ENCODE measurements around the gene SIGLEC15. TPM values are rescaled to one million over a fixed set of nuclear protein-coding genes. Genes with fewer than 3 reads are reported as not detected.

Gene SIGLEC15
- total RNA-seq, 1 experiment from 2014 or later, result 0.28 TPM

GRCh38 chr18:45880876-45881558, 55.5 kb downstream of the SIGLEC15 start:
- no TSS peak for BruUV-seq (replicated peaks)
- H3K36me3 Mint-ChIP-seq (ENCODE audit: insufficient read depth, unreplicated experiment), result peaks cover 17% of the 10 kb centered on the region
- H3K27ac Mint-ChIP-seq (ENCODE audit: unreplicated experiment), result no peak overlapping the region
- intact Hi-C loops (cut with micrococcal nuclease; ENCODE audit: unreplicated experiment), result loop anchor here (1.0 kb wide), 2 partner anchors 190 to 216 kb away; no protein-coding TSS in a partner anchor
- no peak for TF ChIP-seq CTCF (IDR thresholded peaks at IDR 0.05; ENCODE audit: unreplicated experiment)
- no peak overlapping the region for H3K4me3 Mint-ChIP-seq (ENCODE audit: low read depth, unreplicated experiment)
- H3K27me3 Mint-ChIP-seq (ENCODE audit: unreplicated experiment), result no peaks in the 10 kb centered on the region
- DNase-seq, result no peak
- H3K9me3 Mint-ChIP-seq (ENCODE audit: low read depth, unreplicated experiment), result no peaks in the 10 kb centered on the region
- peaks cover 11% of the 10 kb centered on the region for H3K4me1 Mint-ChIP-seq (ENCODE audit: low read depth, unreplicated experiment)
- CTCF ChIA-PET, result interaction anchor here (0.5 to 2.0 kb wide), 4 partner anchors 13 to 215 kb away, joined by 3 to 10 read pairs (median 7); no protein-coding TSS in a partner anchor

GRCh38 chr18:45887585-45887984, 62.1 kb downstream of the SIGLEC15 start:
- Mint-ChIP-seq H3K9me3 (ENCODE audit: low read depth, unreplicated experiment) (no peaks in the 10 kb centered on the region), H3K4me3 (ENCODE audit: low read depth, unreplicated experiment) (no peak overlapping the region), H3K27me3 (ENCODE audit: unreplicated experiment) (no peaks in the 10 kb centered on the region), H3K4me1 (ENCODE audit: low read depth, unreplicated experiment) (no peaks in the 10 kb centered on the region), H3K36me3 (ENCODE audit: insufficient read depth, unreplicated experiment) (peaks cover 11% of the 10 kb centered on the region), H3K27ac (ENCODE audit: unreplicated experiment) (no peak overlapping the region)
- no peak for TF ChIP-seq CTCF (IDR thresholded peaks at IDR 0.05; ENCODE audit: unreplicated experiment)
- no TSS peak for BruUV-seq (replicated peaks)
- intact Hi-C loops (cut with micrococcal nuclease; ENCODE audit: unreplicated experiment), result no loop called here
- CTCF ChIA-PET, result no interaction called here
- DNase-seq, result no peak

GRCh38 chr18:45889419-45890064, 64.1 kb downstream of the SIGLEC15 start:
- H3K27me3 Mint-ChIP-seq (ENCODE audit: unreplicated experiment), result no peaks in the 10 kb centered on the region
- H3K27ac Mint-ChIP-seq (ENCODE audit: unreplicated experiment), result no peak overlapping the region
- no TSS peak for BruUV-seq (replicated peaks)
- no peak for TF ChIP-seq CTCF (IDR thresholded peaks at IDR 0.05; ENCODE audit: unreplicated experiment)
- H3K9me3 Mint-ChIP-seq (ENCODE audit: low read depth, unreplicated experiment), result no peaks in the 10 kb centered on the region
- intact Hi-C loops (cut with micrococcal nuclease; ENCODE audit: unreplicated experiment), result no loop called here
- DNase-seq, result no peak
- H3K4me1 Mint-ChIP-seq (ENCODE audit: low read depth, unreplicated experiment), result no peaks in the 10 kb centered on the region
- CTCF ChIA-PET, result no interaction called here
- peaks cover 4% of the 10 kb centered on the region for H3K36me3 Mint-ChIP-seq (ENCODE audit: insufficient read depth, unreplicated experiment)
- no peak overlapping the region for H3K4me3 Mint-ChIP-seq (ENCODE audit: low read depth, unreplicated experiment)

- intact Hi-C loops (cut with micrococcal nuclease; ENCODE audit: unreplicated experiment), result no loop called here
- CTCF ChIA-PET, result interaction anchor here (0.6 kb wide), 2 partner anchors 156 to 767 kb away, joined by 3 read pairs; no protein-coding TSS in a partner anchor
- DNase-seq, result no peak
- Mint-ChIP-seq H3K36me3 (ENCODE audit: insufficient read depth, unreplicated experiment) (peaks cover 4% of the 10 kb centered on the region), H3K27ac (ENCODE audit: unreplicated experiment) (no peak overlapping the region), H3K9me3 (ENCODE audit: low read depth, unreplicated experiment) (no peaks in the 10 kb centered on the region), H3K27me3 (ENCODE audit: unreplicated experiment) (no peaks in the 10 kb centered on the region), H3K4me1 (ENCODE audit: low read depth, unreplicated experiment) (no peaks in the 10 kb centered on the region), H3K4me3 (ENCODE audit: low read depth, unreplicated experiment) (no peak overlapping the region)
- BruUV-seq (replicated peaks), result no TSS peak
- TF ChIP-seq CTCF (IDR thresholded peaks at IDR 0.05; ENCODE audit: unreplicated experiment), result no peak
Measured at GRCh38 chr18:45890606-45891005, 65.1 kb downstream of the SIGLEC15 start.
